AG04449 (cell line): Measurements from ENCODE around the gene WDFY1.

ENCODE experiments used
- CTCF ChIA-PET: fragments of 350-600 bp; formaldehyde crosslinking; extraction: SDS; loops from one replicate; lab custom pipeline; 2021; ENCODE audit warnings: antibody characterized with exemption; lab: Yijun Ruan, JAX
- POLR2A ChIA-PET: fragments of 400-600, 350-600 bp; formaldehyde crosslinking; extraction: SDS; loops from one replicate; lab custom pipeline; 2020; ENCODE audit warnings: antibody characterized with exemption, inconsistent platforms; lab: Yijun Ruan, JAX
- DNase-seq: peaks from one replicate; pipeline ENCODE4 v3.0.0-alpha.2; 2010; ENCODE audit warnings: low read depth, low spot score
- H3K4me3 ChIP-seq: 2 replicates; pipeline ENCODE4 v1.5.1; 2011; ENCODE audit warnings: low read depth, mild to moderate bottlenecking, control low read depth, low read length
- CTCF ChIP-seq: IDR thresholded peaks from one replicate; pipeline ENCODE4 v1.5.1; 2011; ENCODE audit warnings: mild to moderate bottlenecking, moderate library complexity, low read length, control low read depth, inconsistent platforms; ENCODE audit not compliant: insufficient read depth; ENCODE audit errors: missing control alignments

The WDFY1 gene

GRCh38 chr2:223937535-223937934, 7.6 kb downstream of the WDFY1 start:
- DNase-seq, result no peak
- CTCF ChIA-PET, result no interaction called here
- no peak for TF ChIP-seq CTCF
- no peak overlapping the region for H3K4me3 ChIP-seq
- POLR2A ChIA-PET, result no interaction called here

GRCh38 chr2:223936862-223937326, 8.2 kb downstream of the WDFY1 start:
- no peak overlapping the region for H3K4me3 ChIP-seq
- DNase-seq, result no peak
- ChIA-PET POLR2A (no interaction called here), CTCF (no interaction called here)
- TF ChIP-seq CTCF, result no peak

GRCh38 chr2:223935459-223936125, 9.5 kb downstream of the WDFY1 start:
- no peak for TF ChIP-seq CTCF
- no peak for DNase-seq
- POLR2A ChIA-PET, result no interaction called here
- no peak overlapping the region for H3K4me3 ChIP-seq
- CTCF ChIA-PET, result interaction anchor here (0.7 kb wide), 1 partner anchor 14 kb away, joined by 3 read pairs; no protein-coding TSS in a partner anchor

- POLR2A ChIA-PET, result no interaction called here
- TF ChIP-seq CTCF, result no peak
- no peak overlapping the region for H3K4me3 ChIP-seq
- no peak for DNase-seq
- CTCF ChIA-PET, result interaction anchor here (1.5 to 2.6 kb wide), 2 partner anchors 11 to 27 kb away, joined by 3 to 10 read pairs; no protein-coding TSS in a partner anchor
Measured at GRCh38 chr2:223934870-223935269, 10.3 kb downstream of the WDFY1 start.

GRCh38 chr2:223932816-223933800, 12.0 kb downstream of the WDFY1 start:
- DNase-seq, result no peak
- ChIA-PET CTCF (interaction anchor here (0.7 to 2.6 kb wide), 3 partner anchors 9 to 71 kb away, joined by 3 to 10 read pairs (median 3); no protein-coding TSS in a partner anchor), POLR2A (no interaction called here)
- H3K4me3 ChIP-seq, result no peak overlapping the region
- TF ChIP-seq CTCF, result no peak
